Posterior vena cava (tissue), 2 donors: Measurements from ENCODE around the gene HUNK. TPM values are rescaled to one million over a fixed set of nuclear protein-coding genes. Genes with fewer than 3 reads are reported as not detected.
"Not testable (repeated sequence)": the region's sequence is repeated elsewhere in the genome, so short reads cannot be mapped to it uniquely, and the experiment has no call there.

Source experiments
- DNase-seq: peaks from one replicate; pipeline ENCODE4 v3.0.0-alpha.2; 2020; ENCODE audit warnings: low spot score
- intact Hi-C, 2 donors: fragments of 100-400 bp; cut with DNase I; formaldehyde crosslinking; loops; one replicate each; pipeline versions ENCODE4 v1.14.1 to v1.14.2; 2022 to 2023
- total RNA-seq, 2 donors: library from RNA; stranded (reverse); fragmentation: NEBNext Ultra II Directional; extraction: Animal tissue kit (Norgen Biotek cat#: 25700); gene quantifications; one replicate each; pipeline ENCODE4 v1.2.1, GENCODE V29; 2021
- donor health status: DM: yes; HTN: yes; CAD: no.
- donor health status: DM: yes; HTN: yes; CAD: no.

Gene HUNK
- total RNA-seq, 2 donors from 2014 or later: 6.9 to 11.8 TPM

DNA sequence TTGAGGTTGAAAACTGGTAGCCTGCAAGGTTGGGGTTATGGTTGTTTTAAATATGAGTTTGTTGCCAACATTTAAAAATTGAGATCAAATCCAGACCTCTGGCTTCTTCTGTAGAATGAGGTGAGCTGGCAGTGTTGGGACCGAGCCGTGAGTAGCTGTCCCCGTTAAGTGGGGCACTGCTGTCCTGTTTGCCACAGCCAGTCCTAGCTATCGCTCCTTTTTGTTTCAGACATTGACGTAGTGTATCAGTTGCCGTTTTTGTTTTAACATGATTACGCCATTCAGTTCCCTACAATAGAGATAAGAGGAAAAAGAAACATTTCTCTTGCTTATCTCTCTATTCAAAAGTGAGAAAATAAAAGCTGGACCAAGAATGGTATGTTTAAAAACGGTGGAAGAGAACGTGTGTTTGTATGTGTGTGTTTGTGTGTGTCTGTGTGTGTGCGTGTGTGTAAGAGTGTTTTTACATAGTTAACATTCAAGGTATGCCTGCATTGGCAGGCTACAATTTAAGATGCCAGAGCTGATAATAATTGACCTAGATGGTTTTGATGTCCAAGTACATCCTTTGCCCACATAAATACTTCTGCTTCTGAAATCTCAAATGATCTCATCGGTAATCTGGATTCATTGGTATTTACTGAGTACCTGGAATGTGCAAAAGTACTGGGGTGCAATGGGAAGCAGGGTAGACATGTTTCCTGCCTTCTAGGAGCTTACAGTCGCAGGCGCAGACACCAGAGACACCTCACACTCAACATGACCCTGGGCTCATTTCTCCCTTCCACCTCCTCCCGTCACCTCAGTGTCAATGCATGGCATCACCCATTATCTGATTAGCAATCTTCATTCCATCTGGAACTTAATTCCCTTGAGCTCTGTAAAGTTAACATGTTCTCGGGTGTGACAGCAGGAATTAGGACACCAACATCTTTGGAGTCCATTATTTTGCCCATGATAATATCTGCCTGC is 65.8 kb downstream of the HUNK start:
- intact Hi-C loops: no loop called here
- no peak for DNase-seq

DNA sequence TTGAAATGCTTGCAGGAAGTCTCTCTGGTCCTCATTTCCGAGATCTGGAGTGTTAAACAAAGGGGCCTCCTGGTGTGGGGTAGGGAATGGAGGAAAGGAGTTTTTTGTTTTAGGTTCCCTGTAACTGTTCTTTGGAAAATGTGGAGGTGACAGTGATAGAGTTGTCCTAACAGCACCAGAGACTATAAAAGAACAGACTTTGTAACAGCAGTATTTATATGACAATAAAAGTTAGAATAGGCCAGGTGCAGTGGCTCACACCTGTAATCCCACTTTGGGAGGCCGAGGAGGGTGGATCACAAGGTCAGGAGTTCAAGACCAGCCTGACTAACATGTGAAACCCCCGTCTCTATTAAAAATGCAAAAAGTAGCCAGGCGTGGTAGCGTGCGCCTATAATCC is 68.9 kb downstream of the HUNK start:
- intact Hi-C loops: loop anchor here in 1 of 2 donors (10.0 kb wide), 1 partner anchor 693 kb away; no protein-coding TSS in a partner anchor
- DNase-seq: no peak

DNA sequence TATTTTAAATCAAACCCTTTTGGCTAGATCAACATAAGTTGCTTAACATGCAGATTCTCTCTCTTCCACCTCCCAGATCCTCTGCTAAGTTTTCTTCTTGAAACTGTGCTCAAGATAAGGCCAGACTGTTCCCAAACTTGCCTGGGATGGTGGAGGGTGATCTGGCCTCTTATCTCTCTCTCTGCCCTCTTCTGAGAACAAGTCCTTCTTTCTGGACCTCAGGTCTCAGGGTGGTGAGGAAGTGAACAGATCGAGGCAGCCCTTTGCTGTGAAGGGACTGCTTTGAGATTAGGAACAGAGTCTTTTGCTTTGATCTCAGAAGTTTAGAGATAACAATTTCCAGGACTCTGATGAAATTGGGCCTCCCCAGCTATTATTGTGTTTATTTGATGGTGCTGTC is 70.7 kb downstream of the HUNK start:
- no peak for DNase-seq
- intact Hi-C loops: loop anchor here in 1 of 2 donors (10.0 kb wide), 1 partner anchor 691 kb away; no protein-coding TSS in a partner anchor

GRCh38 chr21:31945141-31945540 is 72.3 kb downstream of the HUNK start:
- intact Hi-C loops: loop anchor here in 1 of 2 donors (10.0 kb wide), 1 partner anchor 690 kb away; no protein-coding TSS in a partner anchor
- DNase-seq: no peak

DNA sequence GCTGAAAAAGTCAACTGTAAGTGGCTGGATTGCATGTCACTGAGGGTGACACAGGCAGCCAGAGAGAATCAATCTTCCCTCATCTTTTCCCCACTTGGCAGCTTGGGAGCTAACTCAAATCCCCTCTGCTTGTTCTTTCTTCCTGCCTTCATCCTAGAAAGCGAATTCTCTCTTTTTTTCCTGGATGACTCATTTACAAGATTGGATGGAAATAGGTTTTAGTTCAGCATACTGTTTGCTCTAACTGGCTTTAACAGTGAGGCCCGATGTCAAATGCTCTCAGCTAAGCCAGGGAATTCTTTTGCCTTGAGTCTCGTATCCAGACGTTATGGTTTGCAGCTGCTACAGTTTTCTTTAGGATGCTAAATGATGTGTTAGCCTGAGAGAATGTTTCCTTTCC is 72.7 kb downstream of the HUNK start:
- intact Hi-C loops: loop anchor here in 1 of 2 donors (10.0 kb wide), 1 partner anchor 689 kb away; no protein-coding TSS in a partner anchor
- no peak for DNase-seq

GRCh38 chr21:31946231-31946630 is 73.4 kb downstream of the HUNK start:
- intact Hi-C loops: loop anchor here in 1 of 2 donors (10.0 kb wide), 1 partner anchor 689 kb away; no protein-coding TSS in a partner anchor

GRCh38 chr21:31946876-31947550 is 74.2 kb downstream of the HUNK start:
- intact Hi-C loops: loop anchor here in 1 of 2 donors (10.0 kb wide), 1 partner anchor 688 kb away; no protein-coding TSS in a partner anchor
- DNase-seq: not testable (repeated sequence)

More at GRCh38 chr21:31946231-31946630, 73.4 kb downstream of the HUNK start:
- no peak for DNase-seq

DNA sequence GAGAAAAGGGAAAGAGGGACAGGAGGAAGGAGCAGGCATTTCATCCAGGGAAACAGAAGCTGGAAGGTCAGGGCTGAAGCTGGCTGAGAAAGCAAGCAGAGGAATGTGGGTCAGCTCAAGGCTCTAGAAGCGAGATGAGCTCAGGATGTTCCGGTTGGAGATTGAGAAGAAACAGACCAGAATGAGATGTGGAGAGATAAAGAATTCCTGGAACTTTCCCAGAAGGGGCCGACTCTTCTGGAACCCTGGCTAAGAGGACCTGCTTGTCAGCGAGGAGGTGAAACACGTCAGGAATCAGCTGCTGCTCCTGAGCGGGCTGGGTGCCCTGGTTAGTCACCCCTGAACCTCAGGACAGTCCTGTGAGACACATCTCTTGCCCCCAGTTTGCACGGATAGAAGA is 75.9 kb downstream of the HUNK start:
- DNase-seq: no peak
- intact Hi-C loops: loop anchor here in 1 of 2 donors (10.0 kb wide), 1 partner anchor 686 kb away; no protein-coding TSS in a partner anchor

GRCh38 chr21:31952828-31953227 is 80.0 kb downstream of the HUNK start:
- intact Hi-C loops: no loop called here
- DNase-seq: no peak

DNA sequence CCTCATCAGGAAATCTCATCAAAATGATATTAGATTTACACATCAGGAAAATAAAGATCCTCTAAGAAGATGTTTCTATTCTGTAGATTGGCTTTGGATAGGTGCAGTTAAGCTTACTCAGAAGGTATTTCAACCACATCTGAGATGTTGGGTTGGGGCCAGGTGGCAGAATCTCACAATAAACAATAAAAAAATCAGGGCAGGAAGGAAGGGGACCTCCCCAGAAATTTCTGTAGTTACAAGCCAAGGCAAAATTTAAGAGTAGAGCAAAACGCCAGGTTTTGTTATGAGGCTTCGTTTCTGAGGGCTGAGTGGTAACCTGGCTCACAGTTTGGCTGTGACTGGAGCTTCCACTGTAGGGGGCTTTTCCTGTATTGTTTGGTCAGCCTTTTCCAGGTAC is 84.8 kb downstream of the HUNK start:
- intact Hi-C loops: no loop called here
- DNase-seq: no peak

- intact Hi-C loops: no loop called here
Measured at GRCh38 chr21:31959881-31960280, 87.1 kb downstream of the HUNK start.

DNA sequence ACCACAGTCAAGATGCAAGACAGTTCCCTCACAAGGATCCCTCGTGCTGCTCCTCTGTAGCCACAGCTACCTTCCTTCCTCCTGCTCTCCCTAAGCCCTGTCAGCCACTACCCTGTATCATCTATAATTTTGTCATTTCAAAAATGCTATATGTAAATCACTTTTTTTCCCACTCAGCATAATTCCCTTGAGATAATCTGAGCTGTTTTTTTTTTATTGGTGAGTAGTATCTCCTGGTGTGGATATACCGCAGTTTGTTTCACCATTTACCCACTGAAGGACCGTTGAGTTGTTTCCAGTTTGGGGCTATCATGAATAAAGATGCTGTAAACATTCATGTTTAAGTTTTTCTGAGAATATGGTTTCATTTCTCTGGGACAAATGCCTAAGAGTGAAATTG is 88.2 kb downstream of the HUNK start:
- intact Hi-C loops: no loop called here

More at GRCh38 chr21:31959881-31960280, 87.1 kb downstream of the HUNK start:
- DNase-seq: no peak

GRCh38 chr21:31961704-31962103 is 88.9 kb downstream of the HUNK start:
- intact Hi-C loops: no loop called here
- no peak for DNase-seq

More for the DNA sequence above, 88.2 kb downstream of the HUNK start:
- no peak for DNase-seq

GRCh38 chr21:31964692-31965091 is 91.9 kb downstream of the HUNK start:
- intact Hi-C loops: no loop called here
- DNase-seq: peak; percentile 1

- intact Hi-C loops: no loop called here
- peak; percentile 31 for DNase-seq
Measured at GRCh38 chr21:31967334-31967733, 94.5 kb downstream of the HUNK start.

GRCh38 chr21:31972622-31973021 is 99.8 kb downstream of the HUNK start:
- intact Hi-C loops: no loop called here
- DNase-seq: no peak

- intact Hi-C loops: no loop called here
- DNase-seq: peak; percentile 10
Measured at GRCh38 chr21:31973402-31973944, 100.7 kb downstream of the HUNK start.

- peak; percentile 26 for DNase-seq
- intact Hi-C loops: no loop called here
Measured at GRCh38 chr21:31974454-31974985, 101.7 kb downstream of the HUNK start.

DNA sequence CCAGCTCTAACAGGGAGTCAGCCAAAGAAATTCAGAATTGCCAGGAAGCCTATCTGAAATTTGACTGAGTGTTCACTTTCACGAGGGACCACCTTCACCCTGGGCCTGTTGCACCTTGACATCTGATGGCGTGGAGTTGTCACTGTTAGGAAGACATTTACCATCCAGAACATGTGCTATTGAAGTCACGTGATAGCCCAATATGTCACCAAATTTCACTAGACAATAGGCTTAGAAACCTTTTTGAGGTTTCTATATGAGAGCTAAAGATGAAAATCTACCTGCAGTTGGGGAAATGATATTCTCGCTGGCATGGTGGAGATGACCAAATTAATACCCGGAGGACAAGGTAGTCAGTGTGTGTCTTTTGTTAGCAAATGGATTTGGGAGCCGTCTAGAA is 102.7 kb downstream of the HUNK start:
- peak; percentile 6 for DNase-seq

More for the DNA sequence above, 102.7 kb downstream of the HUNK start:
- intact Hi-C loops: no loop called here
